B cell (primary cell): ENCODE measurements around the gene GSDME. TPM values are rescaled to one million over a fixed set of nuclear protein-coding genes. Genes with fewer than 3 reads are reported as not detected.

Experiments
- ATAC-seq: fragments of 200-7000 bp; cut with Tn5 transposase; one replicate; pipeline ENCODE4 v1.10.0; 2021; ENCODE audit warnings: low read depth, mild to moderate bottlenecking, moderate number of reproducible peaks, moderate library complexity
- CTCF ChIA-PET: fragments of 350-600 bp; sonication (Branson Sonifier 250); formaldehyde crosslinking; loops from one replicate; lab custom pipeline; 2021; ENCODE audit warnings: antibody characterized with exemption, inconsistent platforms; lab: Charles Lee
- POLR2A ChIA-PET: fragments of 350-600 bp; sonication (Branson Sonifier 250); formaldehyde crosslinking; loops from one replicate; lab custom pipeline; 2021; ENCODE audit warnings: antibody characterized with exemption; lab: Charles Lee
- DNase-seq: peaks from one replicate; pipeline ENCODE4 v3.0.0; 2013
- H2AFZ ChIP-seq: 2 replicates; pipeline ENCODE4 v1.6.1; 2012; ENCODE audit warnings: mild to moderate bottlenecking, low read depth, low read length; ENCODE audit not compliant: insufficient read depth, poor library complexity, severe bottlenecking
- H3K27ac ChIP-seq, 2 donors: 1 replicate in 1 of 2; 2 replicates in 1 of 2; pipeline ENCODE4 v1.5.1; 2012 to 2013; ENCODE audit warnings: low read length in 2 of 2, mild to moderate bottlenecking in 2 of 2, moderate library complexity in 1 of 2
- H3K27me3 ChIP-seq, 4 experiments: fragments of 200-600 bp in 1 of 4; sonication (generic) in 1 of 4; replicated peaks in 1 of 4; 1 replicate in 2 of 4; 2 replicates in 2 of 4; pipeline versions ENCODE4 v1.6.1 to v1.7.0; 2013 to 2016; ENCODE audit warnings: low read length in 3 of 4, mild to moderate bottlenecking in 2 of 4, mixed read lengths in 1 of 4, moderate library complexity in 1 of 4; ENCODE audit not compliant: insufficient read depth in 4 of 4, control insufficient read depth in 3 of 4; ENCODE audit errors: control extremely low read depth in 1 of 4
- H3K36me3 ChIP-seq, 2 experiments: replicated peaks in 1 of 2; 1 replicate in 1 of 2; 2 replicates in 1 of 2; pipeline versions ENCODE4 v1.6.1 to v1.7.1; 2013; ENCODE audit warnings: low read length in 1 of 2; ENCODE audit not compliant: insufficient read depth in 2 of 2, control insufficient read depth in 1 of 2; ENCODE audit errors: control extremely low read depth in 1 of 2, extremely low read depth in 1 of 2
- H3K4me1 ChIP-seq, 2 donors: fragments of 200-600 bp in 1 of 2; sonication (generic) in 1 of 2; 1 replicate in 1 of 2; 2 replicates in 1 of 2; pipeline versions ENCODE4 v1.5.1 to v1.6.1; 2013 to 2017; ENCODE audit warnings: low read length in 2 of 2; ENCODE audit not compliant: control insufficient read depth in 2 of 2, insufficient read depth in 2 of 2
- H3K4me2 ChIP-seq: replicated peaks from 2 replicates; pipeline ENCODE3; 2012; ENCODE audit warnings: mild to moderate bottlenecking, low read depth, low read length; ENCODE audit not compliant: poor library complexity, severe bottlenecking
- H3K4me3 ChIP-seq, 5 experiments: fragments of 200-600 bp in 1 of 5; sonication (generic) in 1 of 5; 1 replicate in 3 of 5; 2 replicates in 2 of 5; pipeline versions ENCODE4 v1.5.1 to v1.7.0; 2011 to 2016; ENCODE audit warnings: low read length in 4 of 5, mild to moderate bottlenecking in 4 of 5, low read depth in 2 of 5, control low read depth in 1 of 5, moderate library complexity in 1 of 5; ENCODE audit not compliant: insufficient read depth in 1 of 5; ENCODE audit errors: control extremely low read depth in 1 of 5, extremely low read depth in 1 of 5
- H3K79me2 ChIP-seq: fragments of 200-600 bp; sonication (generic); one replicate; pipeline ENCODE4 v1.6.0; 2016; ENCODE audit warnings: low read length; ENCODE audit not compliant: control insufficient read depth, insufficient read depth
- H3K9ac ChIP-seq: fragments of 200-600 bp; sonication (generic); 2 replicates; pipeline ENCODE4 v1.6.1; 2017; ENCODE audit warnings: mild to moderate bottlenecking, low read length, moderate library complexity
- H3K9me3 ChIP-seq, 3 donors: one replicate each; pipeline versions ENCODE4 v1.6.1 to v1.7.1; 2013; ENCODE audit warnings: low read length in 2 of 3; ENCODE audit not compliant: control insufficient read depth in 2 of 3, insufficient read depth in 1 of 3; ENCODE audit errors: control extremely low read depth in 1 of 3
- H4K20me1 ChIP-seq: 2 replicates; pipeline ENCODE4 v1.6.0; 2012; ENCODE audit warnings: mild to moderate bottlenecking, low read length; ENCODE audit not compliant: insufficient read depth, control insufficient read depth, poor library complexity, severe bottlenecking
- H3K27ac Mint-ChIP-seq: one replicate; pipeline ENCODE4 v1.8.0; 2021; ENCODE audit warnings: mixed read lengths
- H3K27me3 Mint-ChIP-seq: one replicate; pipeline ENCODE4 v1.8.0; 2021; ENCODE audit warnings: mixed read lengths
- H3K4me1 Mint-ChIP-seq: one replicate; pipeline ENCODE4 v1.8.0; 2021; ENCODE audit warnings: mixed read lengths
- H3K4me3 Mint-ChIP-seq: one replicate; pipeline ENCODE4 v1.8.0; 2021; ENCODE audit warnings: mixed read lengths
- H3K9me3 Mint-ChIP-seq: one replicate; pipeline ENCODE4 v1.8.0; 2022; ENCODE audit warnings: mixed read lengths; ENCODE audit not compliant: insufficient read depth
- CTCF ChIP-seq: fragments of 200-600 bp; IDR thresholded peaks from one replicate; pipeline ENCODE4 v1.8.0; 2022; ENCODE audit warnings: antibody characterized with exemption, mild to moderate bottlenecking
- EZH2 ChIP-seq: IDR thresholded peaks from 2 replicates; pipeline ENCODE4 v1.6.1; 2012; ENCODE audit warnings: borderline replicate concordance, low read depth, mild to moderate bottlenecking, moderate library complexity, low read length; ENCODE audit not compliant: insufficient read depth, poor library complexity, severe bottlenecking
- WGBS: methylation state at CpG from one replicate; pipeline ENCODE4 v1.1.5; 2013; ENCODE audit warnings: missing lambda C conversion rate; ENCODE audit not compliant: insufficient coverage; 5-methylcytosine and 5-hydroxymethylcytosine counted together
- intact Hi-C: fragments of 100-400 bp; cut with micrococcal nuclease; formaldehyde crosslinking; loops from one replicate; pipeline ENCODE4 v1.10.0; 2022
- polyA plus RNA-seq: library from polyadenylated mRNA; depleted of rRNA; stranded (reverse); fragments of >200 nt; gene quantifications from 2 replicates; pipeline ENCODE4 v1.2.3, GENCODE V29; 2012
- total RNA-seq, 2 donors: library from RNA; stranded (reverse); fragments of 120-200 nt in 1 of 2; gene quantifications; 1 replicate in 1 of 2; 2 replicates in 1 of 2; pipeline versions ENCODE4 v1.2.3 to v1.2.4, GENCODE V29; 2013 to 2022

Gene GSDME
- total and polyA plus RNA-seq, 2 donors (not counting 1 experiment from before 2014, with no cell fraction given) = 7.0 to 11.9 TPM

- no peak for ATAC-seq
- H3K4me2 ChIP-seq = peak overlapping the region; percentile 56
- DNase-seq = peak; percentile 56
- no peaks in the 10 kb centered on the region for H3K79me2 ChIP-seq
- peaks cover 0 to 6% (median 0%) of the 10 kb centered on the region in 3 donors for H3K9me3 ChIP-seq
- no peaks in the 10 kb centered on the region for H3K27me3 ChIP-seq
- POLR2A ChIA-PET = interaction anchor here (0.7 kb wide), 1 partner anchor 378 kb away, joined by 3 read pairs; no protein-coding TSS in a partner anchor
- no peaks in the 10 kb centered on the region for H3K36me3 ChIP-seq
- Mint-ChIP-seq H3K27me3 (no peaks in the 10 kb centered on the region), H3K27ac (no peak overlapping the region), H3K4me3 (peak overlapping the region; percentile 68), H3K9me3 (no peaks in the 10 kb centered on the region), H3K4me1 (peaks cover 61% of the 10 kb centered on the region)
- TF ChIP-seq CTCF (peak; percentile 56), EZH2 (no peak)
- CTCF ChIA-PET = interaction anchor here (0.7 to 3.0 kb wide), 16 partner anchors 10 to 377 kb away, joined by 3 to 14 read pairs (median 4); no protein-coding TSS in a partner anchor
- intact Hi-C loops = loop anchor here (10.0 kb wide), 1 partner anchor 409 kb away; the partner anchor contains the start of gene CYCS
- H3K4me3 ChIP-seq = peak overlapping the region in 1 of 5 experiments; percentile 9
- WGBS = 24% methylated on average over 9 of the region's 16 CpGs
- H3K27ac ChIP-seq = no peak overlapping the region
- H4K20me1 ChIP-seq = no peaks in the 10 kb centered on the region
- H2AFZ ChIP-seq = peak overlapping the region; percentile 20
- peaks cover 52 to 55% of the 10 kb centered on the region in 2 donors for H3K4me1 ChIP-seq
- peak overlapping the region; percentile 9 for H3K9ac ChIP-seq
Measured at GRCh38 chr7:24715661-24716479, 41.4 kb downstream of the GSDME start.

- Histone ChIP-seq H3K4me1 (peaks cover 49 to 53% of the 10 kb centered on the region in 2 donors), H3K27ac (no peak overlapping the region), H2AFZ (no peak overlapping the region), H3K4me2 (no peak overlapping the region), H3K4me3 (no peak overlapping the region), H3K36me3 (no peaks in the 10 kb centered on the region), H3K9me3 (peaks cover 0 to 6% (median 0%) of the 10 kb centered on the region in 3 donors), H4K20me1 (no peaks in the 10 kb centered on the region), H3K9ac (no peak overlapping the region), H3K79me2 (no peaks in the 10 kb centered on the region), H3K27me3 (no peaks in the 10 kb centered on the region)
- ChIA-PET POLR2A (no interaction called here), CTCF (interaction anchor here (1.1 to 3.0 kb wide), 11 partner anchors 9 to 378 kb away, joined by 3 to 14 read pairs (median 4); no protein-coding TSS in a partner anchor)
- Mint-ChIP-seq H3K9me3 (no peaks in the 10 kb centered on the region), H3K4me3 (peak overlapping the region; percentile 68), H3K4me1 (peaks cover 55% of the 10 kb centered on the region), H3K27me3 (no peaks in the 10 kb centered on the region), H3K27ac (no peak overlapping the region)
- TF ChIP-seq CTCF (no peak), EZH2 (no peak)
- no peak for DNase-seq
- WGBS = 60% methylated on average over 2 of the region's 2 CpGs
- no peak for ATAC-seq
- intact Hi-C loops = loop anchor here (10.0 kb wide), 1 partner anchor 410 kb away; the partner anchor contains the start of gene CYCS
Measured at GRCh38 chr7:24715171-24715570, 42.1 kb downstream of the GSDME start.
